Stomach smooth muscle (tissue), 2 donors: ENCODE results near the gene BIN2.
A peak's percentile ranks its signal among the peaks of the same experiment; 100 is the strongest.
"Not testable (repeated sequence)": the region's sequence is repeated elsewhere in the genome, so short reads cannot be mapped to it uniquely, and the experiment has no call there.

ENCODE experiments used
- H3K27ac ChIP-seq: one replicate; pipeline ENCODE4 v1.7.0; 2013; ENCODE audit warnings: mild to moderate bottlenecking, low read length, inconsistent platforms
- H3K27me3 ChIP-seq, 2 donors: one replicate each; pipeline ENCODE4 v1.7.0; 2013; ENCODE audit warnings: low read length in 2 of 2; ENCODE audit not compliant: insufficient read depth in 2 of 2, control insufficient read depth in 1 of 2
- H3K36me3 ChIP-seq, 2 donors: one replicate each; pipeline ENCODE4 v1.7.0; 2013; ENCODE audit warnings: low read length in 2 of 2; ENCODE audit not compliant: control insufficient read depth in 2 of 2, insufficient read depth in 2 of 2
- H3K4me1 ChIP-seq: one replicate; pipeline ENCODE4 v1.7.0; 2013; ENCODE audit warnings: low read length; ENCODE audit not compliant: control insufficient read depth, insufficient read depth
- H3K4me3 ChIP-seq, 2 donors: one replicate each; pipeline ENCODE4 v1.7.0; 2013; ENCODE audit warnings: low read length in 2 of 2
- H3K9ac ChIP-seq, 2 donors: one replicate each; pipeline ENCODE4 v1.7.0; 2013; ENCODE audit warnings: low read length in 2 of 2, mild to moderate bottlenecking in 1 of 2
- H3K9me3 ChIP-seq, 2 donors: one replicate each; pipeline ENCODE4 v1.7.0; 2013; ENCODE audit warnings: low read length in 2 of 2; ENCODE audit not compliant: control insufficient read depth in 2 of 2
- donor health status: healthy.
- donor health status: Pancreatic carcinoma.

The BIN2 gene

DNA sequence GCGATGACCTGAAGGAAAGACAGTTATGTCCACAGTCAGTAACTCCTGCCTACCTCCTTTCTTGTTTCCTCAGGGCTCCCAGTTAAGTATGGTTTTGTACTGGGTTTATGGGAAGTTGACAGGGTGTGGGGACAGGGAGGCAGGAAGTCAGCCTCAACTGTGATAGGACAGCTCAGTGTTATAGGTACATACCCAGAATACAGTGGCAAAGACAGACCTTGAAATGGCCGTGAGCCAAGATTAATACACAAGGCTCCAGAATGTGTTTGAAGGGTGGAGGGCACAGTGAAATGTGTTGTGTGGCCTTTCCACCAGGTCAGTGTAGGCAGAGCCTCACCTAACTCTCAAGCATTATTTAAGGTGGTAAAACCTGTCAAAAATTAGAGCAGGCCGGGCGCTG is 4.6 kb upstream of the BIN2 start:
- H3K4me1 ChIP-seq = no peaks in the 10 kb centered on the region
- no peak overlapping the region for H3K9ac ChIP-seq
- no peak overlapping the region for H3K4me3 ChIP-seq
- H3K36me3 ChIP-seq = no peaks in the 10 kb centered on the region
- no peaks in the 10 kb centered on the region for H3K9me3 ChIP-seq
- H3K27me3 ChIP-seq = peaks cover 0 to 3% of the 10 kb centered on the region in 2 donors
- H3K27ac ChIP-seq = no peak overlapping the region

DNA sequence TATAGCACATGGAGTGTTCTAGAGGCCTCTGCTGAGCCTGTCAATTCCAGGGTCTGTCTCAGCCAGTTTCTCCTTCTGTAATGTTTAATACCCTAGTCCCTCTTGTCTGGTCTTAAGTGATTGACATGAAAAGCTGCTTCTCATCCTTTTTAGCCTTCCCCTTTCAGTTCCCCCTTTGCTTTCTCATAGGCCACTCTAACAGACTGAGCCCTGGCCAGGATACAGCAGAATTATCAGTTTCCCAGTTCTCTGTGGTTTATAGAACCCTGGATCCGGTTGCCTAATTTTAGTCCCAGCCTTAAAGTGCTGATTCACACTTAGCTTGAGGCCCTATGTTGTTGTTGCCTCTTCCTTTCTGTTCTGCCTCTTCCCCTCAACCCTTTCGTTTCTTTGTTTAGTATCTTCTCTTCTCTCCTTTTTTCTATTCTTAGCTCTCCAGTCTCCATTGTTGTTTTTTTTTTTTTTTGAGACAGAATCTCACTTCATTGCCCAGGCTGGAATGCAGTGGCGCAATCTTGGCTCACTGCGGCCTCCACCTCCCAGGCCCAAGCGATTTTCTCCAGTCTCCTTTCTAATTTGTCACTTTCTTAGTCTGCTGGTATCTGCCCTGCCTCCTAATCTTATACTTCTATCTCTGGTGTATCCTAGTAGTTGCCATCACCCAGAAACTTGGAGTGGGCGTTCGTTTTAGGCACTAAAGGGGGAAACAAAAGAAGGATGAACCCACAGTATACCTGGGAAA is 2.9 kb upstream of the BIN2 start:
- Histone ChIP-seq H3K27me3 (peaks cover 0 to 3% of the 10 kb centered on the region in 2 donors), H3K9me3 (no peaks in the 10 kb centered on the region), H3K9ac (no peak overlapping the region), H3K27ac (no peak overlapping the region), H3K4me1 (no peaks in the 10 kb centered on the region), H3K4me3 (no peak overlapping the region), H3K36me3 (no peaks in the 10 kb centered on the region)

DNA sequence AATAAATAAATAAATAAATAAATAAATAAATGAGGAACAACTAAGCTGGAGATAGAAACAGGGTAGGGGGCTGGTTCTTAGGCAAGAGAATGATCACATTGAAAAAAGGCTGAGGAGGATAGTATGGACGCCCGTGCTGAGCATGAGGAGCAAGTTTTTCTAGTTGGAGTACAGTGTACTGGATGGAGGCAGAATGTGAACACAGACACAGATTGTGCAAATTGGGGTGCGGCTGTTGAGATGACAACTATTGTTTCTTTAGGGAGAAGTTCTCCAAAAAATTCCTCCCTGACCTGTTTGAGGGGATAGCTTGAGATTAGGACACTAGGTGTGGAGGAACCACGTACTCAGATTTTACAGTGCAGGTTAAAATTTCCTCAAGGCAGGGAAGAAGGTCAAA is 979 bp upstream of the BIN2 start:
- peaks cover 0 to 3% of the 10 kb centered on the region in 2 donors for H3K27me3 ChIP-seq
- no peaks in the 10 kb centered on the region for H3K4me1 ChIP-seq
- no peak overlapping the region for H3K27ac ChIP-seq
- H3K9me3 ChIP-seq = no peaks in the 10 kb centered on the region
- H3K36me3 ChIP-seq = no peaks in the 10 kb centered on the region
- no peak overlapping the region for H3K9ac ChIP-seq
- H3K4me3 ChIP-seq = no peak overlapping the region

DNA sequence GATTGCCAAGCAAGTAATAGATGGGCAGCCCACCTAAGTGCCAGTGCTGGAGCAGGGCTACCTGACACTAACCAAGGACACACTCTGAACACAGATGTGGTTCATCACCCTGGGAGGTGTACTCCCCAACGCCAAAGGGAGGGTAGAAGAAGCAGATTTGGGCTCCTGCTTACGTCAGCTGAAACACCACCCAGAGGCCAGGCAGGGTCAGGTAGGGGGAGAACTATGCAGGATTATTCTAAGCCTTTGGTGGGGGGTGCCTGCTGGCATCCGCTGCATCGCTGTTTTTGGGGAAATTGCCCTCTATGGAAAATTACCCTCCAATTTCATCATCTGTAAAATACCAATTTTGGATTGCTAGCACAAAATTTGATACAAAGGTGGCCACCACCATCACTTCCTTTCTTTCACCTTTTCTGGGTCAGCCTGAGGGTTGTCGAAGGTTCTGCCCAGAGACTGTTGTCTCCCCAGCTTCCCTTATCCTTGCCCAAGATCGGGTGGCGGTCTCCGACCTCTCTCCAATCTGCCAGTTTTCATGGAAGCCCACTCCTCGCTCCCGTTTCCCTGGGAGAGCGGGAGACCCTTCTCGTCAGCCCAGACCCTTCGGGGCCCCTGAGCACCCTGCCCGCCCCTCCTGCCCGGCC is 535 bp downstream of the BIN2 start:
- no peak overlapping the region for H3K9ac ChIP-seq
- H3K4me3 ChIP-seq = peak overlapping the region in 1 of 2 donors; percentile 22
- H3K9me3 ChIP-seq = no peaks in the 10 kb centered on the region
- no peak overlapping the region for H3K27ac ChIP-seq
- H3K4me1 ChIP-seq = no peaks in the 10 kb centered on the region
- no peaks in the 10 kb centered on the region for H3K36me3 ChIP-seq
- H3K27me3 ChIP-seq = peaks cover 0 to under 1% of the 10 kb centered on the region in 2 donors

DNA sequence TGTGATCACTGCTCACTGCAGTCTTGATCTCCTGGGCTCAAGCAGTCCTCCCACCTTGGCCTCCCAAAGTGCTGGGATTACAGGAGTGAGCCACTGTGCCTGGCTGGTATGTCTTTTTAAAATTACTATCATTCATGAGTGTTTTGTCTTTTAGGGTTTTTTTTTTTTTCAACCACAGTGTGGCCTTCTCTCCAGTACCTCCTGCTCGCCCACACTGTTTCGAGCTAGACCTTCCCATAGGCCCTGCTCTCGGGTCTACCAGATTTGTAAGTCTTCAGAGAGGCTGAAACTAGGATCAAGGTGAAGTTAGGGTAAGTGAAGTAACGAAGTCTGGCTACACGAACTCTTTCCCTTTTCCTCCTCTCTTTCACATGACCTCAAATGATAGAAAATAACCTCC is 1.5 kb downstream of the BIN2 start:
- Histone ChIP-seq H3K27me3 (no peaks in the 10 kb centered on the region), H3K27ac (no peak overlapping the region), H3K9me3 (no peaks in the 10 kb centered on the region), H3K9ac (no peak overlapping the region), H3K36me3 (no peaks in the 10 kb centered on the region), H3K4me1 (no peaks in the 10 kb centered on the region), H3K4me3 (no peak overlapping the region)

DNA sequence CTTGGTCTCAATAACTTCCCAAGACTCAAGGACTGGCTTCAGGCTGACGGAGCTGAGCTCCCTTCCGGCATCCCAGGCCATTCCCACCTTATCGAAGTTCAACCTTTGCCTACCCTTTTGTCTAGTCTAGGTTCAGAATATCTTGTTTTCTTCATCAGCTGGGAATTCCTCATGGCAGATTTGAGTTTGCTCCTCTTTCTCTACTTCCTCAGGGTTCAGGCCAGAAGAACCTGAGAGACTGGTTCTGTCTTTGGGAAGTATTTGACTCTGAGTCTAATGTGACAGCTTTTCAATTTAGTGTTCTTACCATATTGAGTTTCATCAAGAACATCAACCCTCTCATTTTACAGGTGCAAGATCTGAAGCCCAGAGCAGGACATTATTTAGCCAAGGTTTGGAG is 2.1 kb downstream of the BIN2 start:
- Histone ChIP-seq H3K4me1 (no peaks in the 10 kb centered on the region), H3K9me3 (no peaks in the 10 kb centered on the region), H3K27me3 (no peaks in the 10 kb centered on the region), H3K36me3 (no peaks in the 10 kb centered on the region), H3K9ac (no peak overlapping the region), H3K4me3 (no peak overlapping the region), H3K27ac (no peak overlapping the region)

DNA sequence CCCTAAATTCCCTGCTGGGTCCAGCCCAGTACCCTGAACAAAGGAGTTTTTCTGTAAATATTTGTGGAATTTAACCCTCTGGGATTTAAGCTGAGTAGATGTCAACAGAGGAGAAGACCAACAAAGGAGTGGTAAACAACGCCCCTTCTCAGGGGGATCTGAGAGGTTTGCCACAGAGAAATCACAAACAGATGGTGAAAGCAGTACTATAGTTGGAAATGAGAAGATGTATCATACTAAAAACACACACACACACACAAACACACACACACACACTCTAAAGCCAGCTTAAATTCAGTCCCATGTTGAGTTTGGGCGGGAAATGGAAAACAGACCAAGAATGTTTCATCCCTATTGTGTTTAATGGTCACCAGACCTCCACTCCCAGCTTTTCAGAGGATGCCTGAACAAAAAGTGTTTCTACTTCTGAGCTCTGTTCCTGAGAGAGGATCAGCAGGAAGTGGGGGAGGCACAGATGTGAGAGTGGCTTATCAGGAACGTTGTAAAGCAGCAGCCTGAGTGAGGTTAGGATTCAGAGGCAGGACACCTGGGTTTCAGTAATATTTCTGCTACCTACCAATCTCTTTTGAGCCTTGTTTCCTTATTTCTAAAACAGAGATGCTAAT is 3.2 kb downstream of the BIN2 start:
- H3K4me3 ChIP-seq = no peak overlapping the region
- H3K9me3 ChIP-seq = no peaks in the 10 kb centered on the region
- H3K27me3 ChIP-seq = no peaks in the 10 kb centered on the region
- H3K27ac ChIP-seq = no peak overlapping the region
- no peaks in the 10 kb centered on the region for H3K4me1 ChIP-seq
- H3K9ac ChIP-seq = no peak overlapping the region
- no peaks in the 10 kb centered on the region for H3K36me3 ChIP-seq

DNA sequence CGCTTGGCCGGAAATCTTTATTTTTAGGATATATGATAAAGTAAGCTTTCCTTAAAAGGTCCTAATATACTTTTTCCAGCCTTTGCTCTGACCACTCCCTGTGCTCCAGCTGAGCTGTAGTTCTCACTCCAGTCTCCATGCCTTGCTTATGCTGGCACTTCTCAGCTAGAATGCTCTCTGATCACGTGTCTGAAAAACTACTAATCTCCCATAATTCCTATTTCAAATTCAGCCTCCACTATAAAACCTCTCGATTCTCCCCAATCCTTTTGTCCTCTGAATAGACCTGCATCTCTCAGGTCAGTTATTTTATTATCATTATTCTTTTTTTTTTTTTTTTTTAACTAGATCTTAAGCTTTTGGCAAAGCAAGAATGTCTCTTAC is 3.7 kb downstream of the BIN2 start:
- Histone ChIP-seq H3K9me3 (no peaks in the 10 kb centered on the region), H3K27ac (no peak overlapping the region), H3K36me3 (no peaks in the 10 kb centered on the region), H3K9ac (no peak overlapping the region), H3K27me3 (no peaks in the 10 kb centered on the region), H3K4me3 (no peak overlapping the region), H3K4me1 (no peaks in the 10 kb centered on the region)

DNA sequence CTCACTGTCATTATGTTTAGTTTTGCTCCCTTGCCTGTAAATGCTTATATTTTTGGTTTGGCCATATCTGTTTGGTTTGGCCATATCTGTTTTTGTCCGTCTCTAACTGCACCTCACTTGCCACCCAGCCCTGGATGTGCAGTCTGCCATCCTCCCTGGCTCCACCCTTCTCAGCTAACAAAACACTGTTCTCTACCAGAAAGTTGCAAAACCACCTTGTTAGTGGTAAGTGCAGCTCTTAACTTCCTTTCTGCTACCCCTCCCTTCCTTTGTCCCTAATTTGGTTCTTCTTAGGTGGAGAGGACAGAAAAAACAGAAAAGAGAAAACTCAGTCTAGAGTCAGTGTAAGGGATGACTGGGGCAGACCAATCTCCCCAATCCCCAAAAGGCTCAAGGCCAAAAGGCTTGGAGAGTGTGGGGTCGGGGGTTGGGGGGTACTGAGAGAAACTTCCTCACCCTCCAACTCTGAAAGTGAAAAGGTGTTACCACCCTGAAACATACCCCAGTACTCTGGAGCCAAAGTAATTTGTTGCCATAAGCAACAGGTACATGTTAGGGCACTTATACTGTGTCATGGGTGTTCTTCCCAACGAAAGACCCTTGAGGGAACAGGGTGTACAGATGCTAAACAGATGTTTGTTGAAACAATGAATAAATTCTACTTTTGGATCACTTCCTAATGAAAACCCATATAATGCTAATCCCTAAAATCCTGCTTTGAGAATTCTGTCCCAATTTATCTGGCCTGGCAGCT is 5.0 kb downstream of the BIN2 start:
- H3K27me3 ChIP-seq = no peaks in the 10 kb centered on the region
- no peak overlapping the region for H3K9ac ChIP-seq
- no peaks in the 10 kb centered on the region for H3K36me3 ChIP-seq
- H3K4me1 ChIP-seq = no peaks in the 10 kb centered on the region
- no peak overlapping the region for H3K4me3 ChIP-seq
- no peaks in the 10 kb centered on the region for H3K9me3 ChIP-seq
- no peak overlapping the region for H3K27ac ChIP-seq

DNA sequence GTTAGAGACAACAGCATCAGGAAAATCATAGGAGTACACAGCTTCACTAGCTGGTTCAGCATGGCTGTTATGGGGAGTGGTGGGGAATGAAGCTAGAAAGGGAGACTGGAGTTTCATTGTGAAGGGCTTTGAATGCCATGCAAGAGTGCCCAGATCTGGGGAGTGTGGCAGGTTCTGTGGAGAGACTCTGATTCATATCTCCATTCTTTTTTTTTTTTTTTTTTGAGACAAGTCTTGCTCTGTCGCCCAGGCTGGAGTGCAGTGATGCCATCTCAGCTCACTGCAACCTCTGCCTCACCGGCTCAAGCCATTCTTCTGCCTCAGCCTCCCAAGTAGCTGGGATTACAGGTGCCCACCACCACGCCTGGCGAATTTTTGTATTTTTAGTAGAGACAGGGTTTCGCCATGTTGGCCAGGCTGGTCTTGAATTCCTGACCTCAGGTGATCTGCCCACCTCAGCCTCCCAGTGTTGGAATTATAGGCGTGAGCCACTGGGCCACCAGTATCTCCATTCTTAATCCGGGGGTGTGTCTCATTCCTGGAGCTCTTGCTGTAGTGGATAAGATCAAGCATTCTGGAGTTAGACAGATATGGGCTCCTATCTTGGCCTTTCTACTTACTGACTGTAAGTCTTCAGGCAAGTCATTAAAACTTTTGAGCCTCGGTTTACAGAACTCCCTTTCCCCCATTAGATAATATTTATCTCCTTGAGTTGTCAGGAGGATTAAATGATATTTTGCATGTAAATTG is 5.7 kb downstream of the BIN2 start:
- H3K27me3 ChIP-seq, H3K9me3 ChIP-seq, H3K36me3 ChIP-seq, H3K4me1 ChIP-seq, H3K9ac ChIP-seq, H3K27ac ChIP-seq, H3K4me3 ChIP-seq: not testable (repeated sequence)
